OCI-LY7 (cell line): ENCODE data around the gene GJA5.

ENCODE experiments used
- EZH2phosphoT487 ChIP-seq: fragments of 200-600 bp; sonication (generic); IDR thresholded peaks from 2 replicates; pipeline ENCODE4 v1.6.1; 2018; ENCODE audit warnings: low read depth, borderline replicate concordance, mild to moderate bottlenecking, mixed run types, antibody characterized with exemption, low read length, moderate library complexity, mixed read lengths
- TF ChIP-seq, protein P1 (sequence below): fragments of 200-600 bp; sonication (generic); conservative IDR thresholded peaks from 2 replicates; pipeline ENCODE4 v1.5.1; 2014; ENCODE audit warnings: mild to moderate bottlenecking, antibody characterized with exemption, low read length, moderate library complexity, mixed read lengths

DNA sequence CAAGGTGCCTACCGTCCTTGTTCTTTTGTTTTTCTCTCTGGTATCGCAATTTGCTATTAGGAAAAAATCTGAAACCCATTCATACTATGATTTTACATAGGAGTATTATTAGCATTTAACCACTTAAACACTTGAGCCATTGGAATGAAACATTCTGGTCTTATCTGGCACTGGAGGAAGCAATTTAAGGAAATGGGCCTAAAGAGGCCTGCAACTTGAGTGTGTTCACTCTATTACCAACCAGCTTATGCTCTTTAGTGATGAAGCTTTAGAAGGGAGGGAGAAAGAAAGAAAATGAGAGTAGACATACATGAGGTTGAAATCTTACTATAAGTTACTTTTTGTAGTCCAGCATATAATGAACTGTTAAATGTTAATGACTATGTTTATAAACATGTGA lies 5.7 kb downstream of the GJA5 start:
- TF ChIP-seq, protein P1, sequence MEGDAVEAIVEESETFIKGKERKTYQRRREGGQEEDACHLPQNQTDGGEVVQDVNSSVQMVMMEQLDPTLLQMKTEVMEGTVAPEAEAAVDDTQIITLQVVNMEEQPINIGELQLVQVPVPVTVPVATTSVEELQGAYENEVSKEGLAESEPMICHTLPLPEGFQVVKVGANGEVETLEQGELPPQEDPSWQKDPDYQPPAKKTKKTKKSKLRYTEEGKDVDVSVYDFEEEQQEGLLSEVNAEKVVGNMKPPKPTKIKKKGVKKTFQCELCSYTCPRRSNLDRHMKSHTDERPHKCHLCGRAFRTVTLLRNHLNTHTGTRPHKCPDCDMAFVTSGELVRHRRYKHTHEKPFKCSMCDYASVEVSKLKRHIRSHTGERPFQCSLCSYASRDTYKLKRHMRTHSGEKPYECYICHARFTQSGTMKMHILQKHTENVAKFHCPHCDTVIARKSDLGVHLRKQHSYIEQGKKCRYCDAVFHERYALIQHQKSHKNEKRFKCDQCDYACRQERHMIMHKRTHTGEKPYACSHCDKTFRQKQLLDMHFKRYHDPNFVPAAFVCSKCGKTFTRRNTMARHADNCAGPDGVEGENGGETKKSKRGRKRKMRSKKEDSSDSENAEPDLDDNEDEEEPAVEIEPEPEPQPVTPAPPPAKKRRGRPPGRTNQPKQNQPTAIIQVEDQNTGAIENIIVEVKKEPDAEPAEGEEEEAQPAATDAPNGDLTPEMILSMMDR: no peak
- TF ChIP-seq EZH2phosphoT487: no peak
